Erythroblast (primary cell): ENCODE measurements around the gene AGBL4.
A peak's percentile ranks its signal among the peaks of the same experiment; 100 is the strongest.
"Not testable (repeated sequence)": the region's sequence is repeated elsewhere in the genome, so short reads cannot be mapped to it uniquely, and the experiment has no call there.

Experiments
- DNase-seq, 2 experiments: peaks; one replicate each; lab custom pipeline; 2025; lab: John Stamatoyannopoulos, UW
- GATA1 ChIP-seq: IDR thresholded peaks from 2 replicates; pipeline ENCODE4 v1.6.1; 2011; ENCODE audit warnings: low read depth, mild to moderate bottlenecking, control low read depth, low read length, moderate library complexity
- POLR2A ChIP-seq: IDR thresholded peaks from 2 replicates; pipeline ENCODE4 v1.6.1; 2011; ENCODE audit warnings: mild to moderate bottlenecking, low read length

Gene AGBL4

DNA sequence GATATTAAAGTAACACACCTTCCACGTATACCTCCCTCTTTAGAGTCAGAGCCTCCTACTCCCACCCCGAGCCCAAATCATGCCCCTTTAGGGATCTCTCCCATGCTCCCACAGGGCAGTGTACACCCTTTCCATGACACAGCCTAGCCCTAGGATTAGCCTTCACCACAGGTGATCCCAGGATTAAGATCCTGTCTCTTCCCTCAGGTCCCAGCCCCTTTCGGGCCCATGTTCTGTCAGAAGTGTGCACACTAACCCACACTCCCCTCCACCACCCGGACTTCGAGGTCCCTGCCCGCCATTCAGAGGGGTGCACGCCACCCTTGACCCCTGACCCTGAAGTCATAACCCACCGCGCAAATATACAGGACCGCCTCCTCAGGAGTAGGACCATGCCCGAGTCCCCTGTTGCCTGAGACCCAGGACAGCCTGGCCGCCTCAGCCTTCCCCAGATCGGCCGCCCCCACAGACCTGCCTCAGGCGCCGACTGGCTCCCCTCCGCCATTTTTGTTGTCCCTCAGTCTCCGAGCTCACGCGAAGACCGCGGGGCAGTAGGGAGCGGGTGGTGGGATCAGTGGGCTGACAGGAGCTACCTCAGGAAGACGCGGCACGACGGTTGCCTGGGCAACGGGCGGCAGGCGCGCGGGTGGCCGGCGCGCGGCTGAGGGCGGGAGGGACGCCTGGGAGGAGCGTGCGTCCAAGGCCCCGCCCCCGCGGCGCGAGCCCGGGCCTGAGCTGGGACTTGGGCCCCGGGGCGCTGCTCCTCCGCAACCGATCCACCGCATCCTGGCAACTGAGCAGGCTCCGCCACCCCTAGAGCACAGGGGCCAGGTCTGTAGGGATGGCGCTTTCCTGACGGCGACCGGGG lies at the start of gene AGBL4:
TSS of gene AGBL4 (minus strand) at position 663 of the 868 bp plus-strand sequence.
- TF ChIP-seq POLR2A (no peak), GATA1 (no peak)
- DNase-seq = peak; percentile 24 to 33

DNA sequence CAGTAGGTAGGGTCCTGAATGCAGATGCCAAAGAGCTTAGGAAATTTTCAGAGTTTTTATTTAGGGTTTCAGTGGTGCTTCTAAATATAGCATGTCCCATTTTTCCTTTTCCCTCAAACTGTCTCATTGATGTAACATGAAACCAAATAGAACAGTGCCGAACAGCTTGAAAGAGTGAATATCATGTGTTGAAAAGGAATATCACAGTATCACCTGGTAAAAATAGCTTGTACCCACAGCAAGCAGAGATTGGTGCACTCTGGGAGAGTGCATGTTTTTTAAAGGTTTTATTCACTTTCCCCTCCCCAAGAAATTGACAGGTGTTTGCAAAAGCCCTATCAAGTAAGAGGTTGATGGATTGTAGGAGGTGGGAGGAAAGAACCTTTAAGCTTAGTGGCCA lies 43.1 kb upstream of the AGBL4 start:
- no peak for TF ChIP-seq GATA1
- DNase-seq = no peak

DNA sequence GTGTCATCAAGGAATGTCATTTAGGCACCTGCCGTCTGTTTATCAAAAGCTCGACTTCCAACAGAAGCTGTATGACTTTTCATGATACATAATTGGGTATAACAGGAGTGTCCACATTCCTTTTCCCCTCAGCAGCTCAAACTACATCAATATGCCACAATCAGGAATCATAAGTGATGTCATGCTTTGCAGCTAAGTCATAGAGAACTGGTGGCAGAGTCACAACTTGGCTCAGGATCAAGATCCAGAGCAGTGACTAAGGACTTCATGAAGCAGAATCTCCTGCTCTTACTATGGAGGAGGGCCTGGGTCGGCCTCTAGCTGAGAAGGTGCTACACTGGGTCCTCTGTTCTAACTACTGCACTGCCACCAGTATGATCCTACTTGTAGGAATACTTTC lies 36.5 kb upstream of the AGBL4 start:
- peak; percentile 2 to 61 for DNase-seq
- no peak for TF ChIP-seq GATA1
- TF ChIP-seq POLR2A = no peak

DNA sequence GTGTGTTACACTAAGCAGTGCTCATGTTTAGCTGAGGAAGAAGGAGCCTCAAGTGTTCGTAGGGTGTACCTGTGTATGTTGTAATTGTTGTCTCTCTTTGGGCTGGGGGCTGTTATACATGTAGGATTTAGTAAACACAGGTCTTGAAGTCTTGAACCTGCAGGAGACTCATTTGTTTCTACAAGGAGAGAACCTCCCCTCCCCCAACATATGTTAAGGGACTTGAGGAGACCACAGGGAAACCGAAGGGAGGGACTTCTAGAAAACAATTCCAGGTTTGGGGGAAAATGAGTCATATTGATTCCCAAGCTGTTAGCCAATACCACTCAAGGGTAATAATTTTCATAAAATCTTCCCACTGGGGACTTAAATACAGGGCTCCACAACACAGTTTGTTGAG lies 25.0 kb upstream of the AGBL4 start:
- DNase-seq = no peak
- no peak for TF ChIP-seq POLR2A
- TF ChIP-seq GATA1 = no peak

GRCh38 chr1:50047916-50048694 lies 24.4 kb upstream of the AGBL4 start:
- TF ChIP-seq GATA1 (no peak), POLR2A (no peak)
- DNase-seq = no peak

DNA sequence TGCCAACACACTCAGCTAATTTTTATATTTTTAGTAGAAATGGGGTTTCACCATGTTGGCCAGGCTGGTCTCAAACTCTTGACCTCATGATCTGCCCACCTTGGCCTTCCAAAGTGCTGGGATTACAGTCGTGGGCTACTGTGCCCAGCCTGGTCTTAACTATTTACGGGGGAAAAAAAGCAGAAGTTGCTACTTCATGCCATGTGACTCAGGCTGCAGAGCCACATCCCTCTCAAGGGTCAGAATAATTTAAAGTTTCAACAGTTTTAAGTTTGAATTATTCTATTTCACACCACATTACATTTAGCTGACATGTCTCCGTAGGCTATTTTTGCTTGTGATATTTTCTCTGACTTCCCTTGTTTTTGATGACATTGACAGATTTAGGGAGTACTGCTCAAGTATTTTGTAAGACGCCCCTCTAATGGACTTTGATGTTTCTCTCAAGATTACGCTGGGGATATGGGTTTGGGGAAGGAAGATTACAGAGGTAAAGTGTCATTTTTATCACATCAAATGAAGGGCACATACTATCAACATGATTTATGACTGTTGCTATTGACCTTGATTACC lies 14.6 kb upstream of the AGBL4 start:
- no peak for TF ChIP-seq POLR2A
- TF ChIP-seq GATA1 = no peak

DNA sequence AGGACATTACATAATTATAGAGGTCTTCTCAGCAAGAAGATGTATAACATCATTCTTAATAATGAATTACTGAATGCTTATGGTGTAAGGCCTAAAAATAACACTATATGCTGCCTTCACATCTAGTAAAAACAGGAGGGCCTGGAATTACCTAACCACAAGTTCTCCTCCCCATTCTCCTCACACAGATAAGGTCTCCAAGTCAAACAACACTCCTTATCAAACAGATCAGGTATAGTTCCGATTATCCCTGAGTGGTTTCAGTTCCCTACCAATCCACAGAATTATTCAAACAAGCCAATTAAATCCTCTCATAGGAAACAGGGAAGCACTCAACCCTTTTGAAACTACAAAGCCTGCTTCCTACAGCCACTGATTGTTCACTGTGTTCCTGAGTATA lies 4.0 kb upstream of the AGBL4 start:
- TF ChIP-seq GATA1 = no peak
- DNase-seq = no peak

More for the DNA sequence above, 14.6 kb upstream of the AGBL4 start:
- no peak for DNase-seq

DNA sequence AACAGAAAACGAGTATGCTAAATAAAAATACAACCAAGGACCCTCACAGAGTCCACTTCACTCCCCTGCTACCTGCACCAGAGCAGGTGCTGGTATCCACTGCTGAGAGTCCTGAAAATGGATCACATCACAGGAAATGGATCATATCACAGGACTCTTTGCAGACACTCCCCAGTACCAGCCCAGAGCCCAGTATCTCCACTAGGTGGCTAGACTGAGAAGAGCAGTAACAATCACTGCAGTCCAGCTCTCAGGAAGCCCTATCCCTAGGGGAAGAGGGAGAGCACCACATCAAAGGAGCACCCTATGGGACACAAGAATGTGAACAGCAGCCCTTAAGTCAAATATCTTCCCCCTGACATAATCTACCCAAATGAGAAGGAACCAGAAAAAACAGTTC lies 28.0 kb downstream of the AGBL4 start:
- DNase-seq = no peak
- TF ChIP-seq POLR2A (no peak), GATA1 (no peak)

DNA sequence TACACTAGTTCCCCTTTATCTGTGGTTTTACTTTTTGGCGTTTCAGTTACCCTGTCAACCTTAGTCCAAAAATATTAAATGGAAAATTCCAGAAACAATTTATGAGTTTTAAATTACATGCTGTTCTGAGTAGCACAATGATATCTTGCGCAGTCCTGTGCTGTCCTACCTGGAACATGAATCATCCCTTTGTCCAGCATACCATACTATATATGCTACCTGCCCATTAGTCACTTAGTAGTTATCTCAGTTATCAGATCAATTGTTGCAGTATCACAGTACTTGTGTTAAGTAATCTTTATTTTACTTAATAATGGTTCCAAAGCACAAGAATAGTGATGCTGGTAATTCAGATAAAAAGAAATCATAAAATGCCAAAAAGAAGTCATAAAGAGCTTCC lies 52.7 kb downstream of the AGBL4 start:
- DNase-seq = no peak
- TF ChIP-seq POLR2A (no peak), GATA1 (no peak)

GRCh38 chr1:49951385-49951784 lies 72.4 kb downstream of the AGBL4 start:
- DNase-seq = no peak
- TF ChIP-seq GATA1 (no peak), POLR2A (no peak)

- not testable (repeated sequence) for DNase-seq
Observed at GRCh38 chr1:49915301-49915700, 108.5 kb downstream of the AGBL4 start.

DNA sequence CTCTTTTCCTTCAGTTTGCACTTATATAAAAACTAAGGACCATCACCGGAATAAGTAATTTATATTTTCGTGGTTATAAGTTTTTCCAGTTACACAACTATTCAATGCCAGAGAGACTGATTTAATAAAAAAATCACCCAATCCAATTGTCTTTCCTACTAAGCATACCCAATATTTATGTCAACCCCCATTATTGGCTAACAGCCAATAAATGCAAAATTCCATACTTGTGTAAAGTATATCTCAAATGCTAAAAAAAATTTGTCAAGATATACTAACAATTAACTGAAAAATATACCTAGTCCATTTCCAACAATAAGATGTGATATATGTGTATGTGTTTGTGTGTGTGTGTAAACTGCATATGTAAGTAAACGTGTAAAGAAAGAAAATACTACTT lies 117.4 kb downstream of the AGBL4 start:
- TF ChIP-seq POLR2A (no peak), GATA1 (no peak)
- no peak for DNase-seq

GRCh38 chr1:49864581-49864980 lies 159.2 kb downstream of the AGBL4 start:
- TF ChIP-seq GATA1 (no peak), POLR2A (no peak)
- DNase-seq = no peak

- TF ChIP-seq POLR2A (no peak), GATA1 (no peak)
- DNase-seq = no peak
Observed at GRCh38 chr1:49854741-49855140, 169.0 kb downstream of the AGBL4 start.

DNA sequence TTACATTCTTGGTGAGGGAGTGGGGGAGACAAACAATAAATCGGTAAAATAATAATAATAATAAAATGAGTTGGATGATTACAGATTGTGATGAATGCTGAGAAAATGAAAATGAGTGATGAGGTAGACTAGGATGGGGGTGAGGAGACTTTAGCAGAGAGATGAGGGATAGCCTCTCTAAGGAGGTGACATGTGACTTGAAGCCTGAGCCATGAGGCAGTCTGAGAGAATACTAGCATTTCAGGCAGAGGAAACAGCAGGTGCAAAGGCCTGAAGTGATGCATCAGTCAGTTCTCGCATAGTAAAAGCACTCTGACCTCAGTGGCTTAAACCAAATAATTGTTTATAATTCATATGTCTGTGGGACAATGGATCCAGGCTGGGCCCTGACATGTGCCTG lies 181.2 kb downstream of the AGBL4 start:
- TF ChIP-seq GATA1 (no peak), POLR2A (no peak)
- DNase-seq = no peak
